GM18505 (cell line): ENCODE measurements around the gene UNC119.

Experiments
- ATAC-seq: cut with Tn5 transposase; IDR thresholded peaks from one replicate; pipeline ENCODE4 v1.9.1; 2021; ENCODE audit not compliant: unreplicated experiment
- POLR2A ChIP-seq: IDR thresholded peaks from 4 replicates; pipeline ENCODE4 v1.6.1; 2011; ENCODE audit warnings: borderline replicate concordance; ENCODE audit not compliant: insufficient read depth, insufficient read length; ENCODE audit errors: extremely low read depth

The UNC119 gene

GRCh38 chr17:28567604-28568003 lies 15.2 kb upstream of the UNC119 start:
- ATAC-seq = no peak
- TF ChIP-seq POLR2A = no peak

- ATAC-seq = no peak
- no peak for TF ChIP-seq POLR2A
These were observed 11.1 kb upstream of the UNC119 start for GRCh38 chr17:28563475-28563874.

GRCh38 chr17:28555022-28555421 lies 2.6 kb upstream of the UNC119 start:
- no peak for TF ChIP-seq POLR2A
- ATAC-seq = no peak

- no peak for TF ChIP-seq POLR2A
- ATAC-seq = no peak
These were observed 2.1 kb upstream of the UNC119 start for GRCh38 chr17:28554565-28554964.

GRCh38 chr17:28553000-28553505 lies 629 bp upstream of the UNC119 start:
- no peak for TF ChIP-seq POLR2A
- no peak for ATAC-seq

GRCh38 chr17:28551421-28552175 lies 826 bp downstream of the UNC119 start:
- TF ChIP-seq POLR2A = no peak
- ATAC-seq = no peak

GRCh38 chr17:28550858-28551257 lies 1.6 kb downstream of the UNC119 start:
- ATAC-seq = no peak
- TF ChIP-seq POLR2A = no peak

- no peak for ATAC-seq
- peak; percentile 45 for TF ChIP-seq POLR2A
These were observed 2.9 kb downstream of the UNC119 start for GRCh38 chr17:28549236-28550132.

GRCh38 chr17:28548417-28549130 lies 3.9 kb downstream of the UNC119 start:
- TF ChIP-seq POLR2A = no peak

GRCh38 chr17:28547623-28548416 lies 4.6 kb downstream of the UNC119 start:
- ATAC-seq = peak; percentile 31
- peak; percentile 55 for TF ChIP-seq POLR2A

More at GRCh38 chr17:28548417-28549130, 3.9 kb downstream of the UNC119 start:
- no peak for ATAC-seq

GRCh38 chr17:28547096-28547622 lies 5.3 kb downstream of the UNC119 start:
- ATAC-seq = no peak
- TF ChIP-seq POLR2A = no peak

- ATAC-seq = no peak
- TF ChIP-seq POLR2A = no peak
These were observed 6.5 kb downstream of the UNC119 start for GRCh38 chr17:28545787-28546415.
